D721Med (cell line): ENCODE data around the gene MSI2.
"Not testable (repeated sequence)": the region's sequence is repeated elsewhere in the genome, so short reads cannot be mapped to it uniquely, and the experiment has no call there.

Experiments used
- DNase-seq: peaks from one replicate; pipeline ENCODE4 v3.0.0; 2011; ENCODE audit warnings: low spot score; ENCODE audit not compliant: insufficient read length
- FAIRE-seq: peaks from 2 replicates; lab custom pipeline; 2011; peaks lifted over from hg19 to GRCh38; lab: Jason Lieb, UNC
- TF ChIP-seq, protein P1 (sequence below): IDR thresholded peaks from 2 replicates; pipeline ENCODE4 v1.5.1; 2012; ENCODE audit warnings: mild to moderate bottlenecking, control low read depth; ENCODE audit not compliant: insufficient read depth; ENCODE audit errors: missing control alignments

Gene MSI2

DNA sequence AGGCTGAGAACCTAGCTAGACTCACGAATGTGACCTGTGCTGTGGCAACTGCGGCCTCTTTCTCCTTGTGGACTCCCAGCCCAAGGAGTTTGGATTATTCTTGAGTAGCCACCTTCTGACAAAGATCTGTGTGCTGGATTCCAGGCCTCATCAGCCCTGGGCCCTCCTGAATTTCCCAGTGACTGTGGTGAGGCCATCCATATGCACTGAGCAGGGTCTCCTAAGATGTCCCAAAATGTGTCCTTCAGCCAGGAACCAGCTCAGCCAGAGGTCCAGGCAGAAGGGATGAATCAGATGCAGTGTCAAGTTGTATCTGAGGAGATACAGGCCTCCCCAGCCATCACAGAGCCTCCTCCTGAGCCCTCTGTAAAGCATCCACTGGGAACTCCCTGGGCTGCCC is 364.3 kb downstream of the MSI2 start:
- TF ChIP-seq, protein P1, sequence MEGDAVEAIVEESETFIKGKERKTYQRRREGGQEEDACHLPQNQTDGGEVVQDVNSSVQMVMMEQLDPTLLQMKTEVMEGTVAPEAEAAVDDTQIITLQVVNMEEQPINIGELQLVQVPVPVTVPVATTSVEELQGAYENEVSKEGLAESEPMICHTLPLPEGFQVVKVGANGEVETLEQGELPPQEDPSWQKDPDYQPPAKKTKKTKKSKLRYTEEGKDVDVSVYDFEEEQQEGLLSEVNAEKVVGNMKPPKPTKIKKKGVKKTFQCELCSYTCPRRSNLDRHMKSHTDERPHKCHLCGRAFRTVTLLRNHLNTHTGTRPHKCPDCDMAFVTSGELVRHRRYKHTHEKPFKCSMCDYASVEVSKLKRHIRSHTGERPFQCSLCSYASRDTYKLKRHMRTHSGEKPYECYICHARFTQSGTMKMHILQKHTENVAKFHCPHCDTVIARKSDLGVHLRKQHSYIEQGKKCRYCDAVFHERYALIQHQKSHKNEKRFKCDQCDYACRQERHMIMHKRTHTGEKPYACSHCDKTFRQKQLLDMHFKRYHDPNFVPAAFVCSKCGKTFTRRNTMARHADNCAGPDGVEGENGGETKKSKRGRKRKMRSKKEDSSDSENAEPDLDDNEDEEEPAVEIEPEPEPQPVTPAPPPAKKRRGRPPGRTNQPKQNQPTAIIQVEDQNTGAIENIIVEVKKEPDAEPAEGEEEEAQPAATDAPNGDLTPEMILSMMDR: no peak
- FAIRE-seq (no peak), DNase-seq (no peak)

- not testable (repeated sequence) for FAIRE-seq, DNase-seq
Observed at GRCh38 chr17:57621791-57622190, 365.5 kb downstream of the MSI2 start.

DNA sequence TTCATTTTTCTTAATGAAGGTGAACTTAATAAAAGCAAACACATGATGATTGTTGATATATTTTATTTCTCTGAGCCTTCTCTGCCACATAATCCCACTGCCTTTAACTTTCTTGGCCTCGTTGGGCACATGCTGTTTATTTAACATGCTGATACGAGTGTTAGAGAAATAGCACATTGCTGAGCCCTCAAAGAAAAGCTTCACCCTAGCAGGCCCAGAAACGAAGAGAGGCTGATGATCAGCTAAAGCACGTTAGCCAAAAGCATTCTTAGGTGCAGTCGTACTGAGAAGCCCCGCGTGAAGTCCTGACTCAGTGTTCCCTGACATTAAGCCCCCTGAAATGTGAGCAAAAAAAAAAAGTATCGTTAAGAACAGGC is 366.0 kb downstream of the MSI2 start:
- DNase-seq (no peak), FAIRE-seq (no peak)
- TF ChIP-seq, protein P1: no peak

- FAIRE-seq (no peak), DNase-seq (no peak)
- TF ChIP-seq, protein P1: no peak
Observed at GRCh38 chr17:57622683-57623433, 366.5 kb downstream of the MSI2 start.

GRCh38 chr17:57623620-57624019 is 367.3 kb downstream of the MSI2 start:
- TF ChIP-seq, protein P1: no peak
- no peak for FAIRE-seq
- no peak for DNase-seq

DNA sequence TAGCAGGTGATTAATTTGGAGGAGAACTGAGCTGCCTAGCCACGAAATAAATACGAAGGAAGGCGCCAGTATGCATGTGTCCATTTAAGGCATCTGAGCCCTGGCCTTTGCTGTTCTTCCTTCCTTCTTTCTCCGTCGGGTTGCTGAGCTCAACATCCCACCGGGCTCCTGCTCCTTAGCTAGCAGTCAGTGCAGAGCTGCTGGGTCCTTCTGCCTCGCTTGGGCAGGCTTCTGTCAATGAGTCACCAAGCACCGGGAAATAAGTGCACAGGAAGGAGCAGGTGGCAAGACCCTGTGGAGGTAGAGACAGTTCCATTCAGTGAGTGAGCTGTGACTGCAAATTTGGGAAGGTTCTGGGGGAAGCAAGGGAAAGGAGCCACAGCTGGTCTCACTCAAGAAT is 368.1 kb downstream of the MSI2 start:
- TF ChIP-seq, protein P1: no peak
- DNase-seq (no peak), FAIRE-seq (no peak)

DNA sequence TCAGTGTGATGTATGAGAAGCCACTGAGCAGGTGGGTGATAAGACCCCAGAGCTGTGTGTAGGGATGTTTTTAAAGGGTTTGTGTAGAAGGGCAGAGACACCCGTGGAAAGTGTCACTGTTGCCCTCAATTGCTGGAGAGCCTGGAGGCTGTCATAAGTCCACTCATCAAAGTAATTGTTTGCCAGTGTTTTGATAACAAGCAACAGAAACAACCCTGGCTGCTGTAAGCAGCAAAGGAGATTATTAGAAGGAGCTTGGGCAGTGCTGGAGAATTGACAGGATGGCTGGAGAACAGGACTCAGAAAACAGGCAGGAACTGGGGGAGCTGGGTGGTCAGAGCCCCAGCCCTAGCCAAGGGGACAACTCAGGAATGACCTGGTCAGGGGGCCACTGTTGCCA is 369.2 kb downstream of the MSI2 start:
- TF ChIP-seq, protein P1: no peak
- FAIRE-seq: no peak
- DNase-seq: no peak
